ENCODE measurements around the gene RNF157.
"Not testable (repeated sequence)": the region's sequence is repeated elsewhere in the genome, so short reads cannot be mapped to it uniquely, and the experiment has no call there.

RNF157 gene

GRCh38 chr17:76252040-76252954, 12.0 kb upstream of the RNF157 start:
- H3K4me2 ChIP-seq = peak overlapping the region; percentile 67 to 93 (median 85)
- peaks cover 30 to 70% (median 51%) of the 10 kb centered on the region in 10 experiments for H3K4me1 ChIP-seq
- peak overlapping the region in 9 of 10 experiments; percentile 2 to 58 (median 34); a peak in 12 of 20 replicates for H3K4me3 ChIP-seq
- no peaks in the 10 kb centered on the region for H4K20me1 ChIP-seq
- H3K27ac ChIP-seq = peak overlapping the region; percentile 63 to 93 (median 89)
- peak in 8 of 11 experiments; percentile 34 to 78 (median 71); a peak in 14 of 22 replicates for TF ChIP-seq Cebpa-rat (IDR thresholded peaks at IDR 0.05)
- H3K36me3 ChIP-seq = no peaks in the 10 kb centered on the region
- H3K9ac ChIP-seq = peak overlapping the region; percentile 68 to 82 (median 76)
- H3K27me3 ChIP-seq = no peaks in the 10 kb centered on the region
- H3K9me3 ChIP-seq (replicated peaks in 1 of 11) = peaks cover 0 to 7% (median 5%) of the 10 kb centered on the region in 11 experiments; a peak in 8 of 22 replicates

- no peaks in the 10 kb centered on the region for H3K27me3 ChIP-seq
- H3K4me3 ChIP-seq = peak overlapping the region in 2 of 10 experiments; percentile 8 to 31; a peak in 1 of 20 replicates
- no peak for TF ChIP-seq Cebpa-rat (IDR thresholded peaks at IDR 0.05)
- no peaks in the 10 kb centered on the region for H4K20me1 ChIP-seq
- no peaks in the 10 kb centered on the region for H3K36me3 ChIP-seq
- peak overlapping the region; percentile 67 to 93 (median 85) for H3K4me2 ChIP-seq
- peaks cover 36 to 75% (median 56%) of the 10 kb centered on the region in 10 experiments for H3K4me1 ChIP-seq
- peak overlapping the region; percentile 63 to 93 (median 89) for H3K27ac ChIP-seq
- H3K9ac ChIP-seq = peak overlapping the region; percentile 68 to 82 (median 76); a peak in 21 of 22 replicates
- peaks cover 0 to 4% (median 1%) of the 10 kb centered on the region in 11 experiments; a peak in 7 of 22 replicates for H3K9me3 ChIP-seq (replicated peaks in 1 of 11)
These were observed 11.3 kb upstream of the RNF157 start for GRCh38 chr17:76251478-76252039.

- H4K20me1 ChIP-seq = no peaks in the 10 kb centered on the region
- peaks cover 50 to 82% (median 66%) of the 10 kb centered on the region in 10 experiments for H3K4me1 ChIP-seq
- no peaks in the 10 kb centered on the region for H3K9me3 ChIP-seq (replicated peaks in 1 of 11)
- peak overlapping the region in 5 of 11 experiments; percentile 10 to 91 (median 83); a peak in 6 of 22 replicates for H3K27ac ChIP-seq
- H3K4me3 ChIP-seq = no peak overlapping the region
- no peaks in the 10 kb centered on the region for H3K36me3 ChIP-seq
- no peak overlapping the region for H3K9ac ChIP-seq
- no peaks in the 10 kb centered on the region for H3K27me3 ChIP-seq
- H3K4me2 ChIP-seq = peak overlapping the region in 3 of 11 experiments; percentile 80 to 93 (median 85); a peak in 3 of 22 replicates
- TF ChIP-seq Cebpa-rat (IDR thresholded peaks at IDR 0.05) = no peak
These were observed 9.8 kb upstream of the RNF157 start for GRCh38 chr17:76250141-76250540.

- Histone ChIP-seq H3K9ac (no peak overlapping the region), H3K4me2 (peak overlapping the region in 9 of 11 experiments; percentile 23 to 85 (median 58); a peak in 15 of 22 replicates), H3K9me3 (replicated peaks in 1 of 11) (no peaks in the 10 kb centered on the region), H3K27ac (peak overlapping the region in 2 of 11 experiments; percentile 6 to 78; a peak in 2 of 22 replicates), H3K36me3 (no peaks in the 10 kb centered on the region), H3K27me3 (peaks cover 2 to 8% (median 7%) of the 10 kb centered on the region in 11 experiments; a peak in 18 of 22 replicates), H4K20me1 (no peaks in the 10 kb centered on the region), H3K4me3 (no peak overlapping the region), H3K4me1 (peaks cover 66 to 84% (median 75%) of the 10 kb centered on the region in 10 experiments)
- peak in 3 of 11 experiments; percentile 20 to 30 (median 27); a peak in 1 of 22 replicates for TF ChIP-seq Cebpa-rat (IDR thresholded peaks at IDR 0.05)
These were observed 7.9 kb upstream of the RNF157 start for GRCh38 chr17:76248013-76248782.

GRCh38 chr17:76247304-76247703, 7.0 kb upstream of the RNF157 start:
- H4K20me1 ChIP-seq = no peaks in the 10 kb centered on the region
- H3K27ac ChIP-seq = peak overlapping the region in 9 of 11 experiments; percentile 29 to 78 (median 58); a peak in 15 of 22 replicates
- no peak for TF ChIP-seq Cebpa-rat (IDR thresholded peaks at IDR 0.05)
- H3K4me3 ChIP-seq = no peak overlapping the region
- H3K27me3 ChIP-seq = peaks cover 11 to 17% (median 16%) of the 10 kb centered on the region in 11 experiments
- H3K9ac ChIP-seq = peak overlapping the region in 6 of 11 experiments; percentile 10 to 61 (median 24); a peak in 4 of 22 replicates
- H3K4me2 ChIP-seq = peak overlapping the region; percentile 49 to 85 (median 71)
- peaks cover 59 to 76% (median 68%) of the 10 kb centered on the region in 10 experiments for H3K4me1 ChIP-seq
- no peaks in the 10 kb centered on the region for H3K9me3 ChIP-seq (replicated peaks in 1 of 11)
- H3K36me3 ChIP-seq = no peaks in the 10 kb centered on the region

GRCh38 chr17:76246080-76247066, 6.1 kb upstream of the RNF157 start:
- H3K4me3 ChIP-seq = no peak overlapping the region
- H3K4me1 ChIP-seq = peaks cover 49 to 66% (median 59%) of the 10 kb centered on the region in 10 experiments
- H3K9ac ChIP-seq = peak overlapping the region in 10 of 11 experiments; percentile 10 to 66 (median 48); a peak in 16 of 22 replicates
- no peaks in the 10 kb centered on the region for H4K20me1 ChIP-seq
- no peaks in the 10 kb centered on the region; a peak in 1 of 22 replicates for H3K9me3 ChIP-seq (replicated peaks in 1 of 11)
- H3K36me3 ChIP-seq = no peaks in the 10 kb centered on the region
- H3K27ac ChIP-seq = peak overlapping the region in 9 of 11 experiments; percentile 30 to 78 (median 70); a peak in 17 of 22 replicates
- H3K4me2 ChIP-seq = peak overlapping the region; percentile 46 to 85 (median 71)
- peaks cover 20 to 27% (median 25%) of the 10 kb centered on the region in 11 experiments for H3K27me3 ChIP-seq
- TF ChIP-seq Cebpa-rat (IDR thresholded peaks at IDR 0.05) = peak; percentile 15 to 96 (median 87); a peak in 17 of 22 replicates

GRCh38 chr17:76244721-76245120, 4.4 kb upstream of the RNF157 start:
- peak overlapping the region in 3 of 11 experiments; percentile 6 to 76 (median 30); a peak in 2 of 22 replicates for H3K27ac ChIP-seq
- peak overlapping the region; percentile 45 to 80 (median 66); a peak in 21 of 22 replicates for H3K4me2 ChIP-seq
- peaks cover 47 to 65% (median 59%) of the 10 kb centered on the region in 10 experiments for H3K4me1 ChIP-seq
- H3K36me3 ChIP-seq; H3K9ac ChIP-seq; H3K4me3 ChIP-seq; H4K20me1 ChIP-seq; H3K9me3 ChIP-seq (replicated peaks in 1 of 11): not testable (repeated sequence)
- peaks cover 37 to 43% (median 41%) of the 10 kb centered on the region in 11 experiments for H3K27me3 ChIP-seq
